Measurements from ENCODE around the gene CHERP. TPM values are rescaled to one million over a fixed set of nuclear protein-coding genes. Genes with fewer than 3 reads are reported as not detected.
A peak's percentile ranks its signal among the peaks of the same experiment; 100 is the strongest.

The CHERP gene
- total and polyA plus RNA-seq, 2 of the 13 experiments (the other 11 are each of a cell fraction or from before 2014, with no cell fraction given): 4.3 to 5.4 TPM

DNA sequence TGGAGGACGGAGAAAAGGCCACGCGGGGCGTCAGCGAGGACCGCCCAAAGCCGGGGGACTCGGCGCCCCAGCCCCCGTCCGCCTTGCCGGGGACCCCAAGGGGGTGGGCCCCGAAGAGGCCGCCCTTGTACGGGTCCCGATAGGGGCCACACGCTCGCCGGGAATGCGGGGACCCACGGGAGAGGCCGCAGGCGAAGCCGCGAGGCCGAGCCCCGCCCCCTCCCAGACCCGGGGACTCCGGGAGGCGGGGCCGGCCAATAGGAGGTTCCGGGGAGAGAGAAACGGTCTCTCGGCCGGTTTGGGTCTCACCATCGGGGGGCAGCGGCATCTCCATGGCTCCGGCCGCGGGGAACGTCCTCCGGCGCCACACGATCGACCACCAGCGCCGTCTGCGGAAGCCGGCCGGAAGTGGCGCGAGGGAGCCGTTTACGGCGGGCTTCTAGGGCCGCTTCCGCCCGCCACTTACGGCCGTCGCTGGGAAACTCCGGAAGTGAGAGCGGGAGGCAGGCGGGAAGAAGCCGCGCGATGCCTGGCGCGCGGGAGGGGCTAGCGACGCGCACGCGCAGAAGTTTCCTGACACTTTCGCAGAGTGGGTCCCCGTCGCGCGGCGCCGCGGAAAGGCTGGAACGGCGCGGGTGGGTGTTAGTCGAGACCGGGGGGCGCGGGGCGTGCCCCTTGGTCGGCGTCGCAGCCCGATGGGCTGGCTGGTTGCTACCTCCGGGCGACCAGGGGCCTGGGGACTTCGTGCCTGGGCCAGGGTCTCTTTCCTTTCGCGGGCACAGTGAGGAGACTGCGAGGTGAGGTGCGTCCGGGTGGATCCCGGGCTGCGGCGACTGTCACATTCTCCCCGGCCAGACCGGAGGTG, at the start of gene CHERP (continued):
- TF ChIP-seq, protein P1, sequence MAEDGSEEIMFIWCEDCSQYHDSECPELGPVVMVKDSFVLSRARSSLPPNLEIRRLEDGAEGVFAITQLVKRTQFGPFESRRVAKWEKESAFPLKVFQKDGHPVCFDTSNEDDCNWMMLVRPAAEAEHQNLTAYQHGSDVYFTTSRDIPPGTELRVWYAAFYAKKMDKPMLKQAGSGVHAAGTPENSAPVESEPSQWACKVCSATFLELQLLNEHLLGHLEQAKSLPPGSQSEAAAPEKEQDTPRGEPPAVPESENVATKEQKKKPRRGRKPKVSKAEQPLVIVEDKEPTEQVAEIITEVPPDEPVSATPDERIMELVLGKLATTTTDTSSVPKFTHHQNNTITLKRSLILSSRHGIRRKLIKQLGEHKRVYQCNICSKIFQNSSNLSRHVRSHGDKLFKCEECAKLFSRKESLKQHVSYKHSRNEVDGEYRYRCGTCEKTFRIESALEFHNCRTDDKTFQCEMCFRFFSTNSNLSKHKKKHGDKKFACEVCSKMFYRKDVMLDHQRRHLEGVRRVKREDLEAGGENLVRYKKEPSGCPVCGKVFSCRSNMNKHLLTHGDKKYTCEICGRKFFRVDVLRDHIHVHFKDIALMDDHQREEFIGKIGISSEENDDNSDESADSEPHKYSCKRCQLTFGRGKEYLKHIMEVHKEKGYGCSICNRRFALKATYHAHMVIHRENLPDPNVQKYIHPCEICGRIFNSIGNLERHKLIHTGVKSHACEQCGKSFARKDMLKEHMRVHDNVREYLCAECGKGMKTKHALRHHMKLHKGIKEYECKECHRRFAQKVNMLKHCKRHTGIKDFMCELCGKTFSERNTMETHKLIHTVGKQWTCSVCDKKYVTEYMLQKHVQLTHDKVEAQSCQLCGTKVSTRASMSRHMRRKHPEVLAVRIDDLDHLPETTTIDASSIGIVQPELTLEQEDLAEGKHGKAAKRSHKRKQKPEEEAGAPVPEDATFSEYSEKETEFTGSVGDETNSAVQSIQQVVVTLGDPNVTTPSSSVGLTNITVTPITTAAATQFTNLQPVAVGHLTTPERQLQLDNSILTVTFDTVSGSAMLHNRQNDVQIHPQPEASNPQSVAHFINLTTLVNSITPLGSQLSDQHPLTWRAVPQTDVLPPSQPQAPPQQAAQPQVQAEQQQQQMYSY (CRISPR knock-in tag; IDR thresholded peaks at IDR 0.05): peak; percentile 63
- peak; percentile 86 for TF ChIP-seq KDM5A (IDR thresholded peaks at IDR 0.05; ENCODE audit: borderline replicate concordance, low read length)
- no peak; the same call in 1 of the 2 replicates for TF ChIP-seq SMAD1 (CRISPR knock-in tag; IDR thresholded peaks at IDR 0.05; ENCODE audit: borderline replicate concordance, low read depth)
- no peak for TF ChIP-seq NBN (conservative IDR thresholded peaks at IDR 0.05)
- peak; percentile 76 for TF ChIP-seq IRF2 (CRISPR knock-in tag; IDR thresholded peaks at IDR 0.05)
- TF ChIP-seq, protein P2, sequence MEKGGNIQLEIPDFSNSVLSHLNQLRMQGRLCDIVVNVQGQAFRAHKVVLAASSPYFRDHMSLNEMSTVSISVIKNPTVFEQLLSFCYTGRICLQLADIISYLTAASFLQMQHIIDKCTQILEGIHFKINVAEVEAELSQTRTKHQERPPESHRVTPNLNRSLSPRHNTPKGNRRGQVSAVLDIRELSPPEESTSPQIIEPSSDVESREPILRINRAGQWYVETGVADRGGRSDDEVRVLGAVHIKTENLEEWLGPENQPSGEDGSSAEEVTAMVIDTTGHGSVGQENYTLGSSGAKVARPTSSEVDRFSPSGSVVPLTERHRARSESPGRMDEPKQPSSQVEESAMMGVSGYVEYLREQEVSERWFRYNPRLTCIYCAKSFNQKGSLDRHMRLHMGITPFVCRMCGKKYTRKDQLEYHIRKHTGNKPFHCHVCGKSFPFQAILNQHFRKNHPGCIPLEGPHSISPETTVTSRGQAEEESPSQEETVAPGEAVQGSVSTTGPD (CRISPR knock-in tag; IDR thresholded peaks at IDR 0.05): no peak
- TF ChIP-seq ZNF562 (CRISPR knock-in tag; IDR thresholded peaks at IDR 0.05; ENCODE audit: borderline replicate concordance): no peak
- TF ChIP-seq ZNF468 (CRISPR knock-in tag; IDR thresholded peaks at IDR 0.05): no peak
- peak; percentile 76 for TF ChIP-seq ZC3H13 (CRISPR knock-in tag; IDR thresholded peaks at IDR 0.05)
- TF ChIP-seq, protein P3, sequence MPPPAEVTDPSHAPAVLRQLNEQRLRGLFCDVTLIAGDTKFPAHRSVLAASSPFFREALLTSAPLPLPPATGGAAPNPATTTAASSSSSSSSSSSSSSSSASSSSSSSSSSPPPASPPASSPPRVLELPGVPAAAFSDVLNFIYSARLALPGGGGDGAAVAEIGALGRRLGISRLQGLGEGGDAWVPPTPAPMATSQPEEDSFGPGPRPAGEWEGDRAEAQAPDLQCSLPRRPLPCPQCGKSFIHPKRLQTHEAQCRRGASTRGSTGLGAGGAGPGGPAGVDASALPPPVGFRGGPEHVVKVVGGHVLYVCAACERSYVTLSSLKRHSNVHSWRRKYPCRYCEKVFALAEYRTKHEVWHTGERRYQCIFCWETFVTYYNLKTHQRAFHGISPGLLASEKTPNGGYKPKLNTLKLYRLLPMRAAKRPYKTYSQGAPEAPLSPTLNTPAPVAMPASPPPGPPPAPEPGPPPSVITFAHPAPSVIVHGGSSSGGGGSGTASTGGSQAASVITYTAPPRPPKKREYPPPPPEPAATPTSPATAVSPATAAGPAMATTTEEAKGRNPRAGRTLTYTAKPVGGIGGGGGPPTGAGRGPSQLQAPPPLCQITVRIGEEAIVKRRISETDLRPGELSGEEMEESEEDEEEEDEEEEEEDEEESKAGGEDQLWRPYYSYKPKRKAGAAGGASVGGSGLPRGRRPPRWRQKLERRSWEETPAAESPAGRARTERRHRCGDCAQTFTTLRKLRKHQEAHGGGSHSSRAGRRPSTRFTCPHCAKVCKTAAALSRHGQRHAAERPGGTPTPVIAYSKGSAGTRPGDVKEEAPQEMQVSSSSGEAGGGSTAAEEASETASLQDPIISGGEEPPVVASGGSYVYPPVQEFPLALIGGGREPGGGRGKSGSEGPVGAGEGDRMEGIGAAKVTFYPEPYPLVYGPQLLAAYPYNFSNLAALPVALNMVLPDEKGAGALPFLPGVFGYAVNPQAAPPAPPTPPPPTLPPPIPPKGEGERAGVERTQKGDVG (CRISPR knock-in tag; IDR thresholded peaks at IDR 0.05; ENCODE audit: borderline replicate concordance): peak; percentile 41; the same call in 1 of the 2 replicates
- no peak for TF ChIP-seq RFXAP (CRISPR knock-in tag; IDR thresholded peaks at IDR 0.05; ENCODE audit: borderline replicate concordance)
- TF ChIP-seq MEIS2 (CRISPR knock-in tag; IDR thresholded peaks at IDR 0.05): no peak; the same call in 1 of the 2 replicates
- no peak; the same call in 1 of the 2 replicates for TF ChIP-seq MED13 (CRISPR knock-in tag; IDR thresholded peaks at IDR 0.05)
- TF ChIP-seq JDP2 (CRISPR knock-in tag; IDR thresholded peaks at IDR 0.05; ENCODE audit: borderline replicate concordance): no peak
- TF ChIP-seq ZNF549 (CRISPR knock-in tag; IDR thresholded peaks at IDR 0.05): no peak

Data from HepG2 (cell line).